HG03442 (cell line): Measurements from ENCODE around the gene PLA2R1.

Experiments used
- ATAC-seq: cut with Tn5 transposase; IDR thresholded peaks from one replicate; pipeline ENCODE4 v1.9.1; 2021; ENCODE audit warnings: mild to moderate bottlenecking, moderate library complexity; ENCODE audit not compliant: unreplicated experiment

The PLA2R1 gene

DNA sequence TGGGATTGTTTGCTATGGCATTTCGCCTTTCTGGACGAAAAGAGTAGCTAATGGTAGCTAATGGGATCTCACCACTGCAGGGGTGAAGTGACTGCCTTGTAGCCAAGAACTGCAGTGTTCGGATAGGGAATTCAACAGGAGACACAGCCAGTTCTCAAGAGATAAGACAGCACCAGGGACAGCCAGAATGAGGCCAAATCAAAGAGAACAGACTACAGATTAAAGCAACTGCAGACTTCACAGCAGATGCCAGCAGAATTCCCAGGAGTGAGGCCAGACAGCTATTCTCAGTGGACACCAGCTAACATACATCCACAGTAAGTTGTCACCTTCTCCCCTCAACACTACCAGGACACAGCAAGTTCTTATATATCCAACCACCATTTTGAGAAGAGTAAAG, 124.0 kb downstream of the PLA2R1 start:
- ATAC-seq = no peak

DNA sequence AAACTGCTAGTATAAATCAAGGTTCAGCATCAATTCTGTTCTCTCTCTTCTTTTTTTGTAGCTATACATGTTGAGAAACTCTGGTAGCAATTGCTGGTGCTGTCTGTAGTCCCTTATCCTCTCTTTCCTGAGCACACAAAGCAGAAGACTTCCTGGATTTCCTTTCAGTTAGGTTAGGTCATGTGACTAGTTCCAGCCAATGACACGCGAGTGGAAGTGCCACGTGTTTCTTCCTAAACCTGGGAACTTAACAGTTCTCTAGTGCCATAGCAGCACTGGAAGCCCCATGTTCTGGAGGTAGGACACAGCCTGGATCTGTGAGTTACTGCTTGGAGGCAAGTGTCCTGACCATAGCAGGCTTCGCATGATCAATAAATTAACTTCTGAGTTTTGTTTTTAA, 125.9 kb downstream of the PLA2R1 start:
- no peak for ATAC-seq

DNA sequence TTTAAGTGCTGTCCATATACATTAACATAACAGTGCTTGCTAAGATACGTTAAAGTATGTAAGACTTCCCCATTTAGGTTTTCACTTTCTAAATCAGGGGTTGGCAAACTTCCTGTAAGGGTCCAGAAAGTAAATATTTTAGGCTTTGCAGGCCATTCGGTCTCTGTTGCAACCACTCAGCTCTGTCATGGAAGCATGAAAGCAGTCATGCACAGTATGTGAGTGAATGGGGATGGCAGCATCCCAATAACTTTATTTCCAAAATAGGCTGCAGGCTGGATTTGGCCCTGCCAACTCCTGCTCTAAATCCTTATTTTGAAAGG, 128.7 kb downstream of the PLA2R1 start:
- peak; percentile 84 for ATAC-seq

DNA sequence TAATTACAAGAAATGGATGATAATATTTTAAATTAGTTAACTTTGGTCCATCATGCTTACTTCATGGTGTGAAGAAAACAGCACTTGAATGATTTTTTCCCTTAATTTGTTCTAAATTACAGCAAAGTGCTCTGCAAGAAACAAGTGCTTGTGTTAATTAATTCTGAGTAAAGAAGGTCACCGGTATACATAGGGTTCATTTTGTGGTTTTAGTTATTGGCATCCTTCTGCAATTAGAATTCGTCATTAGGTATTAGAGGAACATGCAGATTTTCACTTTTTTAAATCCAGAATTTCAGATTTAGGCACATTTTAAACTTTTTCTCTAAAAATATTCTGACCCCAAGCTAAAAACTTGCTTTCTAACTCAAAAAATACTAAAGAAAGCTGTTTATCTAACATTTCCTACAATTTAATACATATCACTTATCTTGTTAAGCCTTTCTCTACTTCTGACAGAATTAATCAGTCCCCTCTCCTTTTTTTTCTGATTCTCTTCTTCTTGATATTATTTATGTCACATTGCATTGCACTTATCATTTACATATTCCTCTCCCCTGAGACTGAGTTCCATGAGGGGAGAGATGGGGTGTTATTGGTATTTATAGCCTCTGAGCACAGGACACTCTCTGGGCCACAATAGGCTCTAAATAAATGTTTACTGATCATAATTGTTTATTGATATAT, 129.2 kb downstream of the PLA2R1 start:
- ATAC-seq = no peak

DNA sequence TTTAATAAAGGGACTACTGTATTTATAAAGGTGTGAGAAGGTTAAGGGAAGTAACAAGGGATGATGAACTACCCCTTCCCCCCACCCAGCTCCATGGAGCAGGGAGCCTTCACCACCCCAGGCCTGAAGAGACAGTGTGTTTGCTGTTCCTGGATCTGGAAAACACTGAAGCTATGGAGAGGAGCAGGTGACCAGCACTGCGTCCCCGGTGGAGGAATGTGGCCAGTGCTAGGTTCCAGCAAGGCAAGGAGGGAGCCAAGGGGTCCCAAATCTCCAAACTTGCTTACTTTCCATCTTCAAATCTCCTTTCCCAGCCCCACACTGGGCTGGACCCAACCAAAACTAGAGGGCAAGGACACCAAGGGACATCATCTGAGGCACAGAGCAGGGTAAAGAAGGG, 135.7 kb downstream of the PLA2R1 start:
- ATAC-seq = no peak

DNA sequence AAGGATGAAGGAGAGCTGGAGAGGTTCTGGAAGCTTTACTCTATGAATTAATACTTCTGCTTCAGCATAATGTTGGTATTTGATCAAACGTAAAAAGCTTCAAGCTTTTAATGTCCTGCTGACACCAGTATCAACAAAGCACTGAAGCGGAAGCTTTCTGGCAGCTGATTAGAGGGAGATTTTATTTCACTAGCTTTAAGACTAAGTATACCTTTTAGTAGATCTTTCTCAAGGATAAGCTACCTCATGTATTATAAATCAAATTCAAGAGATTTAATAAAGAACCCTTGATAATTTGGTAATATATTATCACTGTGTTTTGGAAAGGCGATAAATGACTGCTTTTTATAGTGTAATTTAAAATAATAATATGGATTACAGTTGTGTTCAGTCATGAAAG, 136.4 kb downstream of the PLA2R1 start:
- no peak for ATAC-seq

DNA sequence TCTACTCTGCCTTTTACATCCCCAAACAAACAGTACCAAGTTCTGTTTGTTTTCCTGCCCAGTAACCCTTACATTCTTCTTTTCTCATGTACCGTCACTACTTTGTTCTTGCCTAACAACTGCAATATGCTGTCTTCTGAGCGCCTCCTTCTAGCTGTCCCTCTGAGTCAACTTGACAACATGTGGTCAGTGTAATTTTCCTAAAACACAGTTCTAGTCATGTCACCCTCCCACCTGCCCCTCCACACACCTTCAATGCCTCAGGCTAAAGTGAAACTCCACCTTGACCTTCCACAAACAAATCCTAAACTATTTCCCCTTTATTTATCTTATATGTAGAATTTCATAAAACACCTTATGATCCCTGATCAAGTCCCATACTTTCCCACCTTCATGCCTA, 139.9 kb downstream of the PLA2R1 start:
- ATAC-seq = peak; percentile 75

DNA sequence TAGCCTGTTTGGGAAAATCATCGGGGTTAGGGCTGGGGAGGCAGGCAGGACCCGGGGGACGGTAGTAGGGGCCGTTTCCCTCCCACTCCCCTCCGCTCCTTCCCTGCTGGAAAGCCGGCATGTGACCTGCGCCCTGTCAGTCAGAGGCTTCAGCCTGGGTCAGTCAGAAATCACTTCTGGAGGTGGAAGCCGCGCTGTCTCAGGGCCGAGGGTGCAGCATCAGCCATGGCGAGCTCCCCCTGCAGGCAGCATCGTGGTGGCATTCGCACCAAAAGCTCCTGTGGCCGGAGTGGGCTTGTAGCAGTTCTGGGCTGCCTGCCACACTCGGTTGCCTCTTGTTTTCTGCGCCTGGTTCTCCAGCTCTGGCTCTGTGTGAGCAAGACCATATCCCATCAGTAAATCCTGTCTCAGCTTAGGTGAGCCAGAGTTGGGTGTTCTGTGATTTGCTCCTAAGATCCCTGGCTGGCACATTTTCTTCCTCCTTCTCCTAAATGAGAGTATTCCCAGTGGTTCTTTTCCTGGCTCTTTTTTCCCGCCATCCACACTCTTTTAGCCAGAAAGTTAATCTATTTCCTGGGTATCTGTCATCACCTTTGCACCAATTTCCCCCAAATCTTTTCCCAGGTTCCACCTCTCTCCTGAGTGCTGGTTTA, 140.5 kb downstream of the PLA2R1 start:
- ATAC-seq = peak; percentile 89

DNA sequence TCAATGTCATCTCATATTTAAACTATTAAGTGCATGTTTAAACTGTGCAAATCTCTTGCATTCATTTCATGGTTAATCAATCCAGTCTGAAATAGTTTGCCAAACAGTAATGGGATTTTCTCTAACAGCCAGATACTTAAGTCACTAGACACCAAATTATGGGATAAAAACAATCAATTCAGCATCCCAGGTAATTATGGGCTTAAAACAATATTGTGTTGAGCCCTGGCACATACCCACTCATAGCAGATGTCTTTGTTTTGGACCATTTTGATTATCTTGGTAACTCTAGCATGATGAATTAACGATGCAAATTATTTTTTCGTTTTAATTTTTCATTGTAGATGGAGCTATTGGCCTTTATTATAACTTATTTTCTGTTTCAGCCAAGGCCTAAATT, 145.9 kb downstream of the PLA2R1 start:
- ATAC-seq = no peak

DNA sequence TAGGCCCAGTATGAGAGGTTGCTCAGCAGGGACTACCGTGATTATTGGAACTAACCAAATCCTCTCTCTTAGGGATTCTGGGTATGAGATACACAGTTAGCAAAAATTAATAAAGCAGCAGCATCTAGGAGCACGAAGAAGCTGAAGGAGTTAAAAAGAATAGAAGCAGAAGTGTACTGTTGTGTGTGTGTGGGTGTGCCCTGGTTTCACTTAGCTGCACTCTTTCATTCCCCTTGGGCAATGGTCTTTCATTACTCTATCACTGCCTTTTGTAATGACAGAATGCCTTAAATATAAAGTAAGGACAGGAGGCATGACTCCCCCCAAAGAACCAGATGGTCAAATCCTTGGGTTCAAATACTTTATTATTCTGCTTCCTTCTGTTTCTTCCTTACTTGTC, 148.5 kb downstream of the PLA2R1 start:
- no peak for ATAC-seq

DNA sequence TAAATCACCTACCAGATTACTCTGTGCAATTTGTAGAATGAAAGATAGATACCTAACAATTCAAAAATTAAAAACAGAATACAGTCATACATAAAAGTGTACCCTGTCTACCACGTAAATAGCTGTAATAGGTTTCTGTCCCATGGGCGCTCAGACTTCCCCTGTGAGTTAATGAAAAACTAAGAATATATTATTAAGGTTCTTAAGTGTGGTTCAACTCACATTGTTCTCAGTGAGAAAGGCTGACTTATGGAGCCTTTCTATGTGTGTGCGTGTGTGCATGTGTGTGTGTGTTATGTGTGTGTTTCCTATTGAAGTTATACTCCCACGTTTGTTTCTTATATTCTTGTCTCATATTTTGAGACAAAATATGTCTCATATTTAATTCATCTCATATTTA, 149.8 kb downstream of the PLA2R1 start:
- ATAC-seq = no peak

DNA sequence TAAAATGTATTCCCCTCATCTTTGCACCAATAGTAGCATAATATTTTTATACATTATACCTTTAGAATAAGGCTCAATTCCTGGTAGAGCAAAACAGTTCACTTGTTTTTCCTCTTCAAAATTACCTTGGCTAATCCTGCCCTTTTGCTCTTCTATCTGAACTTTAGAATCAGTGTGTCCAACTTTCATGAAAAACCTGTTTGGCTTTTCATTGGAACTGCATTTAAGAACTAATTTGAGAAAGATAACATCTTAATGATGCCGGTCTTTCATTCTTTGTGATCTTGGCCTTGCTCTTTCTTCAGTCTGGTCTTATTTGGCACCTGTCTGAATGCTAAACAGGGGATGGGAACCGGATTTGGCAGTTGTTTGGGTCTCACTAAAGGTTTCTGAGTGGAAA, 151.5 kb downstream of the PLA2R1 start:
- no peak for ATAC-seq

DNA sequence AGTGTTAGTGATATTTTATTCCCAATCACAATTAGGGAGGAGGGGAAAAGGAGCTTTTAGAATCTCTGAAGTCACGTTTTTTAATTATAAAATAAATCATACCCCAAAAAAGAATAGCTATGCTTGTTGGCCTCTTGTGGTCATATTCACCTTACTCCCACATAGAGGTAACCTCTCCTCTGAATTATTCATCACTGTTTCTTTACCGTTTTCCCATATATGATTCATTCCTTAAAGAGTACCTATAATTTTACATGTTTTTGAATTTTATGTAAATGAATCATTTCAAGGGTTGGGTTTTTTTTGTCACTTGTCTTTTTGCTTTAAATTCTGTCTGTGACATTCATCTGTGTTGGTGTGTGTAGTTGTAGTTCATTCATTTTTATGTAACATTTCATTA, 153.8 kb downstream of the PLA2R1 start:
- no peak for ATAC-seq

DNA sequence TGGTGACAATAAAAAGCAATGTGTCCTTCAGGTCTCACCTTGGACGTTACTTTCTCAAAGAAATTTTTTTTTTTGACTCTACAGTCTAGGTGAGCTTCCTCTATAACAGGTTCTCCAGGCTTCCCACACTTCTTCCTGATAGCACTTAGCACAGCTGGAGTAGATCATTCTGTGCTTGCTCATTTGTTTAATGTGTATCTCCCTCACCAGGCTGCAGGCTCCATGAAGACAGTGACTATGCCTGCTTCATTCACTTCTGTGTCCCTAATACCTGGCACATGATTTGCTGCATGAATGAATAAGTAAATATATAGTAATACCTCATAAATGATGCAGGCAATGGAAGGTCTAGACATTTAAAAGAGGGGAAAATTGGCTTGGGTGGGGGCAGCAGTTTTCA, 154.5 kb downstream of the PLA2R1 start:
- ATAC-seq = no peak

DNA sequence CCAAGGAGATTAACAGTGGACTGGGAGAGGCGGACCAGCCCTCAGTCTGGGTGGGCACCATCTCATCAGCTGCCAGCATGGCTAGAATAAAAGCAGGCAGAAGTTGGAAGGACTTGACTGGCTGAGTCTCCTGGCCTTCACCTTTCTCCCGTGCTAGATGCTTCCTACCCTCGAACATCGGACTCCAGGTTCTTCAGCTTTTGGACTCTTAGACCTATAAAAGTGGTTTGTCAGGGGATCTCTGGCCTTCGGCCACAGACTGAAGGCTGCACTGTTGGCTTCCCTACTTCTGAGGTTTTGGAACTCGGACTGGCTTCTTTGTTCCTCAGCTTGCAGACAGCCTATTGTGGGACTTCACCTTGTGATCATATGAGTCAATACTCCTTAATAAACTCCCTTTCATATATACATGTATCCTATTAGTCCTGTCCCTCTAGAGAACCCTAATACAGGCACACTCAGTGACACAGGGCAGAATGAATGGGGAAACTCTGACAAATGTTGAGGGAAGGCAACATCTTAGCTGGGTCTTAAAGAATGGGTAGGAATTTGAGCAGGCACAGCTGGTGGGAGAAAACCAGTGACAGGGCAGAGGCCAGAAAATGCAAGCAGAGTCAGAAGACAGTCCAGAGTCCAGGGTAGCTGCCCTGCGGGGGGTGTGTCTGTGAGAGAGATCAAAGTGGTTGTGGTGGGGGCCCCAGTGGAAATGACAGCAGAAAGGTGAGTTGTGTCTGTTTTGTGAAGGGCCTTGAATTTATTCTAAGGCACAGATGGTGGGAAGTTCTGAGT, 156.3 kb downstream of the PLA2R1 start:
- ATAC-seq = no peak

DNA sequence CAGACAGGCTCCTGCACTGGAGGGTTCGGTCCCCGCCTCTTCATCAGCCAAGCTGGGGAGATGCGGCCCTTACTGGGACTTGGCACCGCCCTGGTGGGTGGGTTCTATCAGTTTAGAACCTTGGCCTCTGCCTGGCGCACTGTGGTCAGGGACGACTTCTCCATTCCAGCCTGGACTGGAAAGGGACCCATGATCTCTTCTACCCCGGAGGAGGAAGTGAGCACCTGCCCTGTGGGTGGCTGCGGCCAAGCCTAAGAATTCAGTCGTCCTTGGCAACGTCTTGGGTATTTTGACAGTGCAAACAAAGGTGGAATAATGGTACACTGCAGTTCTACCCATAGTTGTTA, 157.5 kb downstream of the PLA2R1 start:
- ATAC-seq = peak; percentile 57

DNA sequence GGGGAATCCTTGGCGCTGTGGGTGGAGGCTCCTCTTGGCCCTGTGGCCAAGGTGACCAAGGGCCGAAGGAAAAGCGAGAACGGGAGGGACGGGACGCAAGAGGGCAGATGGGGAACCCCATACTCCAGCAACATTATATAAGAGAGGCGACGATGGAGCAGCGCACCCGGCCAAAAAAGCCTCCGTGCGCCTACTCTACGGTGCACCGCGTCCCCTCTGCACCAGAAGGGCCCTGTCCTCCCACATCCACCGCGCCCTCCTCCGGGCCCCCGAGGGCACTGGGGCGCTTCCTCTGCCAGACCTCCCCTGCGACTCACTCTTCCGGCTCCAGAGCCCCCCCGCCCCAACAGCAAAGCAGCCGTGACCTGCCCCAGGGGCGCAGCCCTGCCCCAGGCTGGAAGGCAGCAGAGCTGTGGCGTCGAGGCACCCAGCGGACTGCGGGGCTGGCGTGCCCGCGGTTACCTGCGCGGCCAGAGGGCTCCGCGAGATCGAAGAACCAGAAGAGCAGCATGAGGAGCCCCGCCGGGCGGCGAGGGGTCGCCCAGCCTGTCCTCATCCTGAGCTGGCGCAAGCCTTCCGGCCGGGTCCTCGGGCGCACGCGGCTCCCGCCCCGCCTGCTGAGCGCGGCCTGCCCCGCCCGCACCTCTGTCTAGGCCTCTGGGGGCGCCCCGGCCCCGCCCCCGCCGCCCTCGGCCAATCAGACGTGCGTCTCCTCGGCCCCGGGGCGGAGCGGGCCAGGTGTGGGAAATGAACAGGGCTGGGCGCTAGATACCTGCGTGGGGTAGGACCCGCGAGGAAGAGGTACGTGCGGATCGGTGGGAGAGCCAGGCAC, 158.1 kb downstream of the PLA2R1 start, which contains the start of gene LY75:
TSS of gene LY75 (minus strand) at position 630 of the 832 bp plus-strand sequence.
- peak; percentile 82 for ATAC-seq

DNA sequence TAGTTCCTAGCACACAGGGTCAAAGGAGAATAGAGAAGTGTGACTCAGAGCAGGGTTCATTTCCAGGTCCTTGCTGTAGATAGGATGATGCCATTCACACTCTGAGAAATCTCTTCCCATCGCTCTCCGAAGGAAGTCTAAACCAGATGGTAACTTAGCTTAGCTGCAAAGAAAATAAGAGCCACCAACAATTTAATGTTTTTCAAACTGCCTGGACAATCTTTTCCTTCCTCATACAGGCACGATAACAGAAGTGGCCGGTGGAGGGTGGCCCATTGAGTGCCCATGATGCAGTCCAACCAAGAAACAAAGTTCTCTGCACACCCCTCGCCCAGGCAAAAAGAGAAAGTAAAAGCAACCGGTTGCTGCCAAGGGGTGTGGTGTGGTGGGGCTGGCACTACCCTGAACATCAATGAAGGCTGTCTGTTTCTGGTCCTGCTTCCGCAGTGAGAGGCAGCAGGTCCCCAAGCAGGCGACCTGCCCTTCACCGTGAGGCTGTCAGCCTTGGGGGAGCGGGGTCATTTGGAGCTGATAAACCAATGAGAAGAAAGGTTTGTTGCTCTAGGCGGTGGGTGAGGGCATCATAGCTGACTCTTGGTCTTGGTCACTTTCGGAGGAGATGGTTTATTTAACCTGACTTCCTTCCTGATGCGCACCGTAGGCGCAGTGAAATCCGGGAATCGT, 158.8 kb downstream of the PLA2R1 start:
- no peak for ATAC-seq

DNA sequence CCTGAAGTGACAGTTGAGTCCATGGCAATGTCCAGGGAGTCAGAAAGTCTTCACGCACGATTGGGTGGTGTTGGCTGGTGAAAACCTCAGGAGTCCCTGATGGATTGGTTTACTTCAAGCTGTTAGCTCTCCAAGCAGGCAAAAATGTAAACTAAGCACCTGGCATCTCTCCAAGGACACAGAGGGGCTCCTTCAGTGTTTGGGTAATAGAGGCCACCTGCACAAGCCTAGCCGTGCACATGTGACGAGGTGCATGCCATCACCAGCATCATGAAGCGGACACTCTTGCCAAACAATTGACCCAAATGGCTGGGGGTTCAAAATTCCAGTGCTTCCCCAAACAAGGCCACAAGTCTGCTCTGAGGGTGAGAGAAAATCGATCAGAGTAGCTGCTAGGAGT, 159.7 kb downstream of the PLA2R1 start:
- no peak for ATAC-seq

DNA sequence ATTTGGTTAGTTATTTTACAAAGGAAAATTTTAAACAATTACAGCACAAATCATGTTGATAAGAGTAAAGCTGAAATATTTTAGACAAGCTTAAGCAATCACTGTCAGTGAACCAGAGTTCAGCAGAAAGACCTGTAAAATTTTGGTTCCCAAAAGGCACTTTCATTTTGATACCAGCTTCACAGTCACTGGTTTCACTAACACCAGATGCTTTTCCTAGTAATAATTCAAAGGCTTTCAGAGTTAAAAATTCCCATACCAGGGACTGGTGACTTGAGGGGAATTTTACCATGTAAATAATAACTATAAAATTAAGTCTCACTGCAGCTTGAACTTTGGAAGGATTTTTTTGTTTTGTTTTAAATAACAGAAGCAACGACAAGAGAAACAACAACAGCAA, 162.1 kb downstream of the PLA2R1 start:
- no peak for ATAC-seq

DNA sequence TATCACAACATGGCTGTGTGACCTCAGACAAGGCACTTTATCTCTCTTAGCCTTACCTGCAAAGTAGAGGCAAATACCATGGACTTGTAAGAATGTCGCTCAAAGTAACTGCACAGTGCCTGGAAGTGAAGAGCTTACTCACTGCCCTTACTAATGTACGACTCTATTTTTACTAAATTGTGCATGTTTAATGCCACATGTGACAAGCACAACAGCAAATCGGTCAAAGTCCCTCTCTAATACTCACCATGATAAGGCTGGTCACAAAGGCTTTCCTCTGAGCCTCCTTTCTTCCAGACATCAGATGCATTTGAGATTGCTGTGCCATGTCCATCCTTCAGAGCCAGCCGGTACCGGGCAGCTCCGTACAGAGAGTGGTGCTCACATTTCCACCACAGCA, 164.0 kb downstream of the PLA2R1 start:
- no peak for ATAC-seq
